ENCODE data around the gene CDK5R2.

Gene CDK5R2

DNA sequence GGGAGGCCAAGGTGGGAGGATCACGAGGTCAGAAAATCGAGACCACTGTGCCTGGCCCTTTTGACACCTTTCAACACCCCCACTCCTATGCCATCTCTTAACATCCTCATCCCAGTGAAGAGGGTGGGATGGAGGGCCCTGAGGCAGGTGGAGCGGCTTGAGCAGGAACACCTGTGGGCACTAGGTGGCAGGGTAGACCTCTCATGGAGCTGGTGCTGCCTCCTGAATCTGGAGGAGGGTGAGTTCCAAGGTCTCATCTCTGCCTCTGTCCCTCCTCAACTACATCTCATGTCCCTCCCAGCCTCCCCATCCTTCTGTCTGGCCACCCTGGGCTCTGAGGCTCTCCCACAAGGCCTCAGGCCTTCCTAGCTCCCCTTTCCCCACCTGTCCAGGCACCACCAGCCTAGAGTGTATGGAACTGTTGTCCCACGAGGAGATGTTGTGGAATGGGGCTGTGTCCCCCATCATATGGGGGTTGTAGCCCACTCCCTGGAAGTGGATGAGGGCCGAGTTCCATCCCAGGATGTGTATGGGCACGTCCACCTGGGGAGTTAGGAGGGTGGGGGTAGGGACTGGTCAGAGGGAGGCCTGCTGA lies 50.8 kb downstream of the CDK5R2 start:
- DNase-seq = no peak

DNA sequence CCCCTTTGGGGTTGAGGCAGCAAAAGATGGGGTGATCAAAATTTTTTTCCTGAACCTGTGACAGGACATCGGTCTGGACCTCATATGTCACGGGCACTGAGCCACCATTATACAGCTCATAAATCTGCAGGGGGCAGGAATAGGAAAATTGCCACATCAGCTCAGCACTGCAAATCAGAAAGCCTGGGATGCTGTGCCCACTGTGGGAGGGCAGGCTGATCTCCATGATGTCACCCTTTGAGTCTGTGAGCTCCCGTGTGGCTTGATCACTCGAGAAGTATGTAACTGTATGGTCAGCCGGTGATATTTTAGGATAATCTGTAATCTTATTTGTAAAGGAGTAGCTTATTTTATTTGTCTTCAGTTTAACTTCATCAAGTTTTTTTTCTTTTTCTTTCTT lies 51.4 kb downstream of the CDK5R2 start:
- no peak for DNase-seq

Data from inflammatory macrophage treated with lipopolysaccharide for 4 hours (primary cell).